H9 (cell line): ENCODE data around the gene ZNF688. TPM values are rescaled to one million over a fixed set of nuclear protein-coding genes. Genes with fewer than 3 reads are reported as not detected.
A peak's percentile ranks its signal among the peaks of the same experiment; 100 is the strongest.

ENCODE experiments used
- DNase-seq: peaks from one replicate; pipeline ENCODE4 v3.0.0-alpha.2; 2017
- H2AFZ ChIP-seq: one replicate; pipeline ENCODE4 v1.6.1; 2013; ENCODE audit warnings: mild to moderate bottlenecking, low read length, control low read depth, moderate library complexity
- H2AK5ac ChIP-seq: 2 replicates; pipeline ENCODE4 v1.6.1; 2013; ENCODE audit warnings: low read length, control low read depth, mixed read lengths; ENCODE audit not compliant: insufficient read length
- H2BK120ac ChIP-seq: one replicate; pipeline ENCODE4 v1.6.1; 2013; ENCODE audit warnings: low read depth, mild to moderate bottlenecking, low read length, control low read depth, inconsistent platforms; ENCODE audit not compliant: poor library complexity, severe bottlenecking
- H2BK12ac ChIP-seq: 2 replicates; pipeline ENCODE4 v1.6.1; 2013; ENCODE audit warnings: low read length, control low read depth, mixed read lengths, low read depth; ENCODE audit not compliant: insufficient read length
- H2BK15ac ChIP-seq: 2 replicates; pipeline ENCODE4 v1.6.1; 2013; ENCODE audit warnings: low read depth, low read length, control low read depth
- H2BK20ac ChIP-seq: one replicate; pipeline ENCODE4 v1.6.1; 2013; ENCODE audit warnings: low read depth, mild to moderate bottlenecking, low read length, control low read depth, inconsistent platforms; ENCODE audit not compliant: poor library complexity, severe bottlenecking
- H2BK5ac ChIP-seq: 2 replicates; pipeline ENCODE4 v1.6.1; 2013; ENCODE audit warnings: low read length, control low read depth, mixed read lengths; ENCODE audit not compliant: insufficient read length
- H3K14ac ChIP-seq: 2 replicates; pipeline ENCODE4 v1.6.1; 2013; ENCODE audit warnings: low read length, control low read depth; ENCODE audit not compliant: insufficient read depth
- H3K18ac ChIP-seq: 2 replicates; pipeline ENCODE4 v1.6.1; 2013; ENCODE audit warnings: low read depth, mild to moderate bottlenecking, mixed read lengths, low read length, control low read depth; ENCODE audit not compliant: insufficient read length
- H3K23ac ChIP-seq: 2 replicates; pipeline ENCODE4 v1.6.1; 2013; ENCODE audit warnings: low read length, control low read depth, mixed read lengths, low read depth; ENCODE audit not compliant: insufficient read length
- H3K23me2 ChIP-seq: 2 replicates; pipeline ENCODE4 v1.6.1; 2013; ENCODE audit warnings: low read depth, mild to moderate bottlenecking, mixed read lengths, low read length, control low read depth; ENCODE audit not compliant: insufficient read length, poor library complexity, severe bottlenecking
- H3K27ac ChIP-seq: 2 replicates; pipeline ENCODE4 v1.5.1; 2013; ENCODE audit warnings: low read length, control low read depth, mixed read lengths, low read depth; ENCODE audit not compliant: insufficient read length
- H3K27me3 ChIP-seq: 2 replicates; pipeline ENCODE4 v1.6.1; 2013; ENCODE audit warnings: low read length, control low read depth, inconsistent platforms; ENCODE audit not compliant: insufficient read depth
- H3K4ac ChIP-seq: 2 replicates; pipeline ENCODE4 v1.6.1; 2013; ENCODE audit warnings: low read depth, mild to moderate bottlenecking, control low read depth, inconsistent platforms, low read length, moderate library complexity
- H3K4me1 ChIP-seq: 2 replicates; pipeline ENCODE4 v1.6.1; 2013; ENCODE audit warnings: low read length, control low read depth, inconsistent platforms; ENCODE audit not compliant: insufficient read depth
- H3K4me2 ChIP-seq: 2 replicates; pipeline ENCODE4 v1.6.1; 2013; ENCODE audit warnings: low read length, control low read depth, mixed read lengths; ENCODE audit not compliant: insufficient read length, insufficient read depth
- H3K56ac ChIP-seq: 2 replicates; pipeline ENCODE4 v1.6.1; 2013; ENCODE audit warnings: low read depth, mild to moderate bottlenecking, mixed read lengths, low read length, control low read depth; ENCODE audit not compliant: insufficient read length
- H3K79me1 ChIP-seq: 2 replicates; pipeline ENCODE4 v1.6.1; 2013; ENCODE audit warnings: low read depth, mild to moderate bottlenecking, moderate library complexity, low read length, control low read depth, inconsistent platforms; ENCODE audit not compliant: insufficient read depth, poor library complexity, severe bottlenecking
- H3K79me2 ChIP-seq: 2 replicates; pipeline ENCODE4 v1.6.1; 2013; ENCODE audit warnings: low read length, control low read depth, inconsistent platforms; ENCODE audit not compliant: insufficient read depth
- H3K9ac ChIP-seq: 2 replicates; pipeline ENCODE4 v1.6.1; 2013; ENCODE audit warnings: low read length, control low read depth, mixed read lengths; ENCODE audit not compliant: insufficient read length; ENCODE audit errors: extremely low read depth
- H3K9me3 ChIP-seq: one replicate; pipeline ENCODE4 v1.6.1; 2013; ENCODE audit warnings: low read depth, low read length, inconsistent platforms; ENCODE audit not compliant: control insufficient read depth
- H3T11ph ChIP-seq: one replicate; pipeline ENCODE4 v1.6.1; 2013; ENCODE audit warnings: mild to moderate bottlenecking, low read length, control low read depth, inconsistent platforms
- H4K20me1 ChIP-seq: one replicate; pipeline ENCODE4 v1.6.1; 2013; ENCODE audit not compliant: control insufficient read depth, insufficient read length, insufficient read depth
- H4K5ac ChIP-seq: 2 replicates; pipeline ENCODE4 v1.6.1; 2013; ENCODE audit warnings: low read depth, mild to moderate bottlenecking, mixed read lengths, low read length, control low read depth; ENCODE audit not compliant: insufficient read length
- H4K8ac ChIP-seq: replicated peaks from 2 replicates; pipeline ENCODE4 v1.6.1; 2013; ENCODE audit warnings: low read length, control low read depth, mixed read lengths, low read depth; ENCODE audit not compliant: insufficient read length
- H4K91ac ChIP-seq: 2 replicates; pipeline ENCODE4 v1.6.1; 2013; ENCODE audit warnings: low read depth, mild to moderate bottlenecking, moderate library complexity, mixed read lengths, low read length, control low read depth; ENCODE audit not compliant: insufficient read length
- H3K27ac Mint-ChIP-seq, 3 experiments: 2 replicates in 2 of 3; 3 replicates in 1 of 3; pipeline ENCODE4 v1.8.0; 2020 to 2021; ENCODE audit warnings: mixed read lengths in 3 of 3, mild to moderate bottlenecking in 1 of 3, moderate library complexity in 1 of 3
- H3K27me3 Mint-ChIP-seq: 2 replicates; pipeline ENCODE4 v1.8.0; 2021; ENCODE audit warnings: low read depth, mild to moderate bottlenecking, moderate library complexity, mixed read lengths
- H3K36me3 Mint-ChIP-seq, 3 experiments: 2 replicates in 2 of 3; 3 replicates in 1 of 3; pipeline ENCODE4 v1.8.0; 2020 to 2021; ENCODE audit warnings: low read depth in 3 of 3, mixed read lengths in 3 of 3; ENCODE audit not compliant: insufficient read depth in 1 of 3
- H3K4me1 Mint-ChIP-seq, 2 experiments: 2 replicates each; pipeline ENCODE4 v1.8.0; 2020; ENCODE audit warnings: mixed read lengths in 2 of 2
- H3K4me3 Mint-ChIP-seq, 2 experiments: 2 replicates in 1 of 2; 3 replicates in 1 of 2; pipeline ENCODE4 v1.8.0; 2020 to 2021; ENCODE audit warnings: mild to moderate bottlenecking in 2 of 2, mixed read lengths in 2 of 2, moderate library complexity in 1 of 2
- H3K9me3 Mint-ChIP-seq, 2 experiments: 2 replicates in 1 of 2; 3 replicates in 1 of 2; pipeline ENCODE4 v1.8.0; 2020; ENCODE audit warnings: mild to moderate bottlenecking in 2 of 2, mixed read lengths in 2 of 2, moderate library complexity in 1 of 2
- WGBS: extraction: QIAGEN DNeasy Blood & Tissue Kit; methylation state at CpG from one replicate; pipeline ENCODE4 v1.1.7; 2013; ENCODE audit warnings: missing lambda C conversion rate, low lambda C conversion rate, mixed read lengths; ENCODE audit not compliant: insufficient read length; ENCODE audit errors: extremely low coverage; 5-methylcytosine and 5-hydroxymethylcytosine counted together
- total RNA-seq: library from RNA; stranded (reverse); gene quantifications from 2 replicates; pipeline ENCODE4 v1.2.1, GENCODE V29; 2021
- TF ChIP-seq, protein P1 (sequence below): fragments of 200-600 bp; sonication (generic); conservative IDR thresholded peaks from 3 replicates; pipeline ENCODE4 v1.8.0; 2021; ENCODE audit warnings: antibody characterized with exemption, mild to moderate bottlenecking

The ZNF688 gene
- total RNA-seq, 1 experiment from 2014 or later = 4.5 TPM

DNA sequence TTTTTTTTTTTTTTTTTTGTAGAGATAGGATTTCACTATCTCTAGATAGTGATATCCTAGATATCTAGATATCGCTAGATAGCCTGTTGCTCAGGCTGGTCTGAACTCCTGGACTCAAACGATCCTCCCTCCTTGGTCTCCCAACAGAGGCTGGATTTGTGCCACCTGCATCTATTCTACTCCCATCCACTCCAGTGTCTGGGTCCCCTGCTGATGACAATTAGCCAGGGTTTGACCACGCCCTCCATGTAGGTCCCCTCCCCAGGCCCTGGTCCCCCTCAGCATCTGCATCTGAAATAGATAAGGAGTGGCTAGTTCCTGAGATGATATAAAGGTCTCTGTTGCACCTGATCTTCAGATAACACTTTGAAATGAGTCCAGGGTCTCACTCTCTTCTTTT is 2.2 kb downstream of the ZNF688 start:
- Histone ChIP-seq H3K4me2 (no peak overlapping the region), H3K79me2 (no peaks in the 10 kb centered on the region), H2BK120ac (no peak overlapping the region), H3K56ac (no peak overlapping the region), H2BK12ac (no peak overlapping the region), H4K5ac (no peak overlapping the region), H3K27ac (no peak overlapping the region), H3K4me1 (no peaks in the 10 kb centered on the region; the same call in 1 of the 2 replicates), H2AK5ac (no peak overlapping the region), H3K23me2 (peaks cover 16% of the 10 kb centered on the region), H4K91ac (no peak overlapping the region), H3K18ac (no peak overlapping the region), H3K23ac (no peak overlapping the region), H3K79me1 (no peaks in the 10 kb centered on the region), H3K9me3 (no peaks in the 10 kb centered on the region), H4K20me1 (no peaks in the 10 kb centered on the region), H3T11ph (no peak overlapping the region), H4K8ac (no peak overlapping the region), H3K4ac (no peak overlapping the region), H3K27me3 (no peaks in the 10 kb centered on the region), H2AFZ (no peak overlapping the region), H2BK5ac (no peak overlapping the region), H2BK15ac (no peak overlapping the region), H3K14ac (no peak overlapping the region), H3K9ac (no peak overlapping the region), H2BK20ac (no peak overlapping the region)
- H3K9me3 Mint-ChIP-seq = no peaks in the 10 kb centered on the region
- no peak for DNase-seq
- H3K27ac Mint-ChIP-seq = no peak overlapping the region
- no CpG with 5 or more reads among the region's 3 CpGs for WGBS
- peaks cover 12% of the 10 kb centered on the region for H3K27me3 Mint-ChIP-seq
- peak overlapping the region in 1 of 2 experiments; percentile 40; a peak in 1 of 5 replicates for H3K4me3 Mint-ChIP-seq
- TF ChIP-seq, protein P1, sequence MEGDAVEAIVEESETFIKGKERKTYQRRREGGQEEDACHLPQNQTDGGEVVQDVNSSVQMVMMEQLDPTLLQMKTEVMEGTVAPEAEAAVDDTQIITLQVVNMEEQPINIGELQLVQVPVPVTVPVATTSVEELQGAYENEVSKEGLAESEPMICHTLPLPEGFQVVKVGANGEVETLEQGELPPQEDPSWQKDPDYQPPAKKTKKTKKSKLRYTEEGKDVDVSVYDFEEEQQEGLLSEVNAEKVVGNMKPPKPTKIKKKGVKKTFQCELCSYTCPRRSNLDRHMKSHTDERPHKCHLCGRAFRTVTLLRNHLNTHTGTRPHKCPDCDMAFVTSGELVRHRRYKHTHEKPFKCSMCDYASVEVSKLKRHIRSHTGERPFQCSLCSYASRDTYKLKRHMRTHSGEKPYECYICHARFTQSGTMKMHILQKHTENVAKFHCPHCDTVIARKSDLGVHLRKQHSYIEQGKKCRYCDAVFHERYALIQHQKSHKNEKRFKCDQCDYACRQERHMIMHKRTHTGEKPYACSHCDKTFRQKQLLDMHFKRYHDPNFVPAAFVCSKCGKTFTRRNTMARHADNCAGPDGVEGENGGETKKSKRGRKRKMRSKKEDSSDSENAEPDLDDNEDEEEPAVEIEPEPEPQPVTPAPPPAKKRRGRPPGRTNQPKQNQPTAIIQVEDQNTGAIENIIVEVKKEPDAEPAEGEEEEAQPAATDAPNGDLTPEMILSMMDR = no peak
- no peaks in the 10 kb centered on the region for H3K36me3 Mint-ChIP-seq
- peaks cover 13 to 22% of the 10 kb centered on the region in 2 experiments for H3K4me1 Mint-ChIP-seq
